ENCODE results near the gene RFTN1. TPM values are rescaled to one million over a fixed set of nuclear protein-coding genes. Genes with fewer than 3 reads are reported as not detected.

The RFTN1 gene
- total and polyA plus RNA-seq, 9 of the 15 experiments (the other 6 are each of a cell fraction or from before 2014, with no cell fraction given): 0.08 to 0.51 (median 0.11) TPM; not detected in 6

DNA sequence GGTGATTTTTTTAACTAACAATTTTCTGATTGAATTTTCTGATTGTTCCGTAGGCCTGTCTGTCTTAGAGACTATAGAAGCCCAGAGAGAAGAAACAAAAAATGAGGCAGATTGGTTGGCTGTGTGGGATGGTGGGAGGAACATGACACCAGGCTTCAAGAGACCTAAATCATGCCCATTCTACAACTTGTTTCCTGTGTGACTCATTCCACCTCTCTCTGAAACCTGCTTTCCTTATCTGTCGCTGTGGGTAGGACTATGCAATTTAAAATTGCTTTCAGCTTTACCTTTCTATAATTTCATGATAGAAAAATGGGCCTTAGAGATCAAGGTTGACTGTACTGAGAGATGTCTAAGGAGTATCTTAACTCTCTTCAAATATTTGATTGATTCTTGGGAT is 203.9 kb downstream of the RFTN1 start (continued):
- TF ChIP-seq, protein P1, sequence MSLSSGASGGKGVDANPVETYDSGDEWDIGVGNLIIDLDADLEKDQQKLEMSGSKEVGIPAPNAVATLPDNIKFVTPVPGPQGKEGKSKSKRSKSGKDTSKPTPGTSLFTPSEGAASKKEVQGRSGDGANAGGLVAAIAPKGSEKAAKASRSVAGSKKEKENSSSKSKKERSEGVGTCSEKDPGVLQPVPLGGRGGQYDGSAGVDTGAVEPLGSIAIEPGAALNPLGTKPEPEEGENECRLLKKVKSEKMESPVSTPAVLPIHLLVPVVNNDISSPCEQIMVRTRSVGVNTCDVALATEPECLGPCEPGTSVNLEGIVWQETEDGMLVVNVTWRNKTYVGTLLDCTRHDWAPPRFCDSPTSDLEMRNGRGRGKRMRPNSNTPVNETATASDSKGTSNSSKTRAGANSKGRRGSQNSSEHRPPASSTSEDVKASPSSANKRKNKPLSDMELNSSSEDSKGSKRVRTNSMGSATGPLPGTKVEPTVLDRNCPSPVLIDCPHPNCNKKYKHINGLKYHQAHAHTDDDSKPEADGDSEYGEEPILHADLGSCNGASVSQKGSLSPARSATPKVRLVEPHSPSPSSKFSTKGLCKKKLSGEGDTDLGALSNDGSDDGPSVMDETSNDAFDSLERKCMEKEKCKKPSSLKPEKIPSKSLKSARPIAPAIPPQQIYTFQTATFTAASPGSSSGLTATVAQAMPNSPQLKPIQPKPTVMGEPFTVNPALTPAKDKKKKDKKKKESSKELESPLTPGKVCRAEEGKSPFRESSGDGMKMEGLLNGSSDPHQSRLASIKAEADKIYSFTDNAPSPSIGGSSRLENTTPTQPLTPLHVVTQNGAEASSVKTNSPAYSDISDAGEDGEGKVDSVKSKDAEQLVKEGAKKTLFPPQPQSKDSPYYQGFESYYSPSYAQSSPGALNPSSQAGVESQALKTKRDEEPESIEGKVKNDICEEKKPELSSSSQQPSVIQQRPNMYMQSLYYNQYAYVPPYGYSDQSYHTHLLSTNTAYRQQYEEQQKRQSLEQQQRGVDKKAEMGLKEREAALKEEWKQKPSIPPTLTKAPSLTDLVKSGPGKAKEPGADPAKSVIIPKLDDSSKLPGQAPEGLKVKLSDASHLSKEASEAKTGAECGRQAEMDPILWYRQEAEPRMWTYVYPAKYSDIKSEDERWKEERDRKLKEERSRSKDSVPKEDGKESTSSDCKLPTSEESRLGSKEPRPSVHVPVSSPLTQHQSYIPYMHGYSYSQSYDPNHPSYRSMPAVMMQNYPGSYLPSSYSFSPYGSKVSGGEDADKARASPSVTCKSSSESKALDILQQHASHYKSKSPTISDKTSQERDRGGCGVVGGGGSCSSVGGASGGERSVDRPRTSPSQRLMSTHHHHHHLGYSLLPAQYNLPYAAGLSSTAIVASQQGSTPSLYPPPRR (CRISPR knock-in tag; IDR thresholded peaks at IDR 0.05; ENCODE audit: borderline replicate concordance): no peak
- peak; percentile 69; the same call in 1 of the 2 replicates for TF ChIP-seq LEF1 (IDR thresholded peaks at IDR 0.05)
- TF ChIP-seq MCM7 (IDR thresholded peaks at IDR 0.05): no peak
- TF ChIP-seq SMARCC2 (IDR thresholded peaks at IDR 0.05; ENCODE audit: low read depth): peak; percentile 94
- no peak for TF ChIP-seq ZNF347 (CRISPR knock-in tag; IDR thresholded peaks at IDR 0.05; ENCODE audit: low read depth)
- peak; percentile 53; the same call in 1 of the 2 replicates for TF ChIP-seq CREM (IDR thresholded peaks at IDR 0.05; ENCODE audit: low read depth)
- TF ChIP-seq ELF2 (CRISPR knock-in tag; IDR thresholded peaks at IDR 0.05): 0 out of 2 replicates have a peak, but pooled peaks have one; percentile 24
- peak; percentile 30; the same call in 1 of the 2 replicates for TF ChIP-seq NCOR1 (IDR thresholded peaks at IDR 0.05)
- TF ChIP-seq, protein P2, sequence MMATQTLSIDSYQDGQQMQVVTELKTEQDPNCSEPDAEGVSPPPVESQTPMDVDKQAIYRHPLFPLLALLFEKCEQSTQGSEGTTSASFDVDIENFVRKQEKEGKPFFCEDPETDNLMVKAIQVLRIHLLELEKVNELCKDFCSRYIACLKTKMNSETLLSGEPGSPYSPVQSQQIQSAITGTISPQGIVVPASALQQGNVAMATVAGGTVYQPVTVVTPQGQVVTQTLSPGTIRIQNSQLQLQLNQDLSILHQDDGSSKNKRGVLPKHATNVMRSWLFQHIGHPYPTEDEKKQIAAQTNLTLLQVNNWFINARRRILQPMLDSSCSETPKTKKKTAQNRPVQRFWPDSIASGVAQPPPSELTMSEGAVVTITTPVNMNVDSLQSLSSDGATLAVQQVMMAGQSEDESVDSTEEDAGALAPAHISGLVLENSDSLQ (IDR thresholded peaks at IDR 0.05): peak; percentile 88
- TF ChIP-seq EGR1 (conservative IDR thresholded peaks at IDR 0.05): 0 out of 2 replicates have a peak, but pooled peaks have one; percentile 22
- TF ChIP-seq MTA3 (IDR thresholded peaks at IDR 0.05; ENCODE audit: borderline replicate concordance): 0 out of 2 replicates have a peak, but pooled peaks have one; percentile 31
- TF ChIP-seq EHMT2 (IDR thresholded peaks at IDR 0.05): peak; percentile 77
- TF ChIP-seq, protein P3, sequence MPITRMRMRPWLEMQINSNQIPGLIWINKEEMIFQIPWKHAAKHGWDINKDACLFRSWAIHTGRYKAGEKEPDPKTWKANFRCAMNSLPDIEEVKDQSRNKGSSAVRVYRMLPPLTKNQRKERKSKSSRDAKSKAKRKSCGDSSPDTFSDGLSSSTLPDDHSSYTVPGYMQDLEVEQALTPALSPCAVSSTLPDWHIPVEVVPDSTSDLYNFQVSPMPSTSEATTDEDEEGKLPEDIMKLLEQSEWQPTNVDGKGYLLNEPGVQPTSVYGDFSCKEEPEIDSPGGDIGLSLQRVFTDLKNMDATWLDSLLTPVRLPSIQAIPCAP (CRISPR knock-in tag; IDR thresholded peaks at IDR 0.05; ENCODE audit: borderline replicate concordance): no peak
- peak; percentile 22 for TF ChIP-seq CCNT2 (IDR thresholded peaks at IDR 0.05; ENCODE audit: borderline replicate concordance, extremely low read depth, insufficient read length, low read depth, low read length)
- peak; percentile 66; the same call in 1 of the 2 replicates for TF ChIP-seq SOX6 (IDR thresholded peaks at IDR 0.05)
- TF ChIP-seq SMARCA4 (IDR thresholded peaks at IDR 0.05): peak; percentile 98
- TF ChIP-seq, protein P4, sequence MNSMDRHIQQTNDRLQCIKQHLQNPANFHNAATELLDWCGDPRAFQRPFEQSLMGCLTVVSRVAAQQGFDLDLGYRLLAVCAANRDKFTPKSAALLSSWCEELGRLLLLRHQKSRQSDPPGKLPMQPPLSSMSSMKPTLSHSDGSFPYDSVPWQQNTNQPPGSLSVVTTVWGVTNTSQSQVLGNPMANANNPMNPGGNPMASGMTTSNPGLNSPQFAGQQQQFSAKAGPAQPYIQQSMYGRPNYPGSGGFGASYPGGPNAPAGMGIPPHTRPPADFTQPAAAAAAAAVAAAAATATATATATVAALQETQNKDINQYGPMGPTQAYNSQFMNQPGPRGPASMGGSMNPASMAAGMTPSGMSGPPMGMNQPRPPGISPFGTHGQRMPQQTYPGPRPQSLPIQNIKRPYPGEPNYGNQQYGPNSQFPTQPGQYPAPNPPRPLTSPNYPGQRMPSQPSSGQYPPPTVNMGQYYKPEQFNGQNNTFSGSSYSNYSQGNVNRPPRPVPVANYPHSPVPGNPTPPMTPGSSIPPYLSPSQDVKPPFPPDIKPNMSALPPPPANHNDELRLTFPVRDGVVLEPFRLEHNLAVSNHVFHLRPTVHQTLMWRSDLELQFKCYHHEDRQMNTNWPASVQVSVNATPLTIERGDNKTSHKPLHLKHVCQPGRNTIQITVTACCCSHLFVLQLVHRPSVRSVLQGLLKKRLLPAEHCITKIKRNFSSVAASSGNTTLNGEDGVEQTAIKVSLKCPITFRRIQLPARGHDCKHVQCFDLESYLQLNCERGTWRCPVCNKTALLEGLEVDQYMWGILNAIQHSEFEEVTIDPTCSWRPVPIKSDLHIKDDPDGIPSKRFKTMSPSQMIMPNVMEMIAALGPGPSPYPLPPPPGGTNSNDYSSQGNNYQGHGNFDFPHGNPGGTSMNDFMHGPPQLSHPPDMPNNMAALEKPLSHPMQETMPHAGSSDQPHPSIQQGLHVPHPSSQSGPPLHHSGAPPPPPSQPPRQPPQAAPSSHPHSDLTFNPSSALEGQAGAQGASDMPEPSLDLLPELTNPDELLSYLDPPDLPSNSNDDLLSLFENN (IDR thresholded peaks at IDR 0.05; ENCODE audit: low read depth in 2 of 2, low read length in 2 of 2): peak in 1 of 2 experiments; percentile 45; a peak in 1 of 4 replicates
- peak; percentile 98 for TF ChIP-seq ETV1 (tag; conservative IDR thresholded peaks at IDR 0.05; ENCODE audit: low read depth)
- 0 out of 2 replicates have a peak, but pooled peaks have one; percentile 34 for TF ChIP-seq SP1 (CRISPR knock-in tag; IDR thresholded peaks at IDR 0.05)
- peak; percentile 59 for TF ChIP-seq TCF3 (CRISPR knock-in tag; IDR thresholded peaks at IDR 0.05)
